Muscle of leg (tissue), 11 donors: Measurements from ENCODE around the gene ZNHIT2. TPM values are rescaled to one million over a fixed set of nuclear protein-coding genes. Genes with fewer than 3 reads are reported as not detected.
A peak's percentile ranks its signal among the peaks of the same experiment; 100 is the strongest.

Experiments used
- DNase-seq: peaks from one replicate; pipeline ENCODE4 v3.0.0; 2013
- H3K27ac ChIP-seq: one replicate; pipeline ENCODE4 v1.5.1; 2013; ENCODE audit warnings: mild to moderate bottlenecking, low read length, control low read depth
- H3K27me3 ChIP-seq: one replicate; pipeline ENCODE4 v1.6.1; 2013; ENCODE audit warnings: low read length; ENCODE audit not compliant: control insufficient read depth, insufficient read depth
- H3K36me3 ChIP-seq: one replicate; pipeline ENCODE4 v1.6.1; 2013; ENCODE audit warnings: low read length; ENCODE audit not compliant: control insufficient read depth, insufficient read depth
- H3K4me1 ChIP-seq: one replicate; pipeline ENCODE4 v1.6.1; 2013; ENCODE audit warnings: low read length; ENCODE audit not compliant: control insufficient read depth, insufficient read depth
- H3K4me3 ChIP-seq: one replicate; pipeline ENCODE4 v1.5.1; 2013; ENCODE audit warnings: low read length, control low read depth
- H3K9me3 ChIP-seq: replicated peaks from 2 replicates; pipeline ENCODE4 v1.6.1; 2013; ENCODE audit warnings: low read depth, low read length; ENCODE audit not compliant: control insufficient read depth
- WGBS: methylation state at CpG from one replicate; pipeline ENCODE4 v1.1.5; 2013; ENCODE audit warnings: missing lambda C conversion rate; ENCODE audit not compliant: insufficient coverage; 5-methylcytosine and 5-hydroxymethylcytosine counted together
- polyA plus RNA-seq, 8 donors: library from polyadenylated mRNA; unstranded; fragments of 120-200 nt; gene quantifications; one replicate each; pipeline versions ENCODE4 v1.2.1 to v1.2.3, GENCODE V29; 2013; ENCODE audit warnings: inconsistent platforms in 1 of 8, low replicate concordance in 1 of 8; ENCODE audit not compliant: insufficient read length in 8 of 8, insufficient read depth in 1 of 8
- total RNA-seq: library from RNA; stranded (reverse); fragments of 120-200 nt; gene quantifications from one replicate; pipeline ENCODE4 v1.2.4, GENCODE V29; 2013

Gene ZNHIT2
- total and polyA plus RNA-seq, 9 donors, result 4.2 to 6.0 (median 4.8) TPM

DNA sequence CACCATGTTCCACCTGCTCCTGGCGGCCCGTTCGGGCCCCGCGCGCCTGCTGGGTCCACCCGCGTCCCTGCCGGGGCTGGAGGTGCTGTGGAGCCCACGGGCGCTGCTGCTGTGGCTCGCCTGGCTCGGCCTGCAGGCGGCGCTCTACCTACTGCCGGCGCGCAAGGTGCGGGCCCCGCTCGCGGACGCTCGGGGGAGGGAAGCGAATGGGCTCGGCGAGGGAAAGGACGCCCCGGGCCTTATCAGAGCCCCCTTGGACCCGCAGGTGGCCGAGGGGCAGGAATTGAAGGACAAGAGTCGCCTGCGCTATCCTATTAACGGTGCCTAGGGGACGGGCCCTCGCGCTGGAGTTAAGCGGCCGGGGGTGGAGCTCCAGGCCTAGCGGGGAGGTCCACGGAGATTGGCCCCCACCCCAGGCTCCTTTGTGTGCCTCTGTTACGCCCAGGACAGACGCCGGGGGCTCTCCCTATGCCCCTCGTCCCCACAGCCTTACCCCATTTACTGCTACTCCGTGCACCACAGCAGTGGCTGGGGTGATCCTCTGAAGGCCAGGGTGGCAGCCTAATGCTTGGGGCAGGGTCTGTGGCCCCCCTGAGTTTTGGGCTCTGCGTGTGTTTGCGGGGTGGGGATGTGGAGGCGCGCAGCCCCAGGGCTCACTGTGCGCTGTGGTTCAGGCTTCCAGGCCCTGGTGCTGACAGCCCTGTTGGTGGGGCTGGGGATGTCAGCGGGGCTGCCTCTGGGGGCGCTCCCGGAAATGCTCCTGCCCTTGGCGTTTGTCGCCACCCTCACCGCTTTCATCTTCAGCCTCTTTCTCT is 4.7 kb downstream of the ZNHIT2 start:
- Histone ChIP-seq H3K4me3 (peak overlapping the region; percentile 58), H3K27me3 (peaks cover 7% of the 10 kb centered on the region), H3K4me1 (peaks cover 42% of the 10 kb centered on the region), H3K9me3 (no peaks in the 10 kb centered on the region), H3K36me3 (peaks cover 37% of the 10 kb centered on the region), H3K27ac (peak overlapping the region; percentile 29)
- under 1% methylated on average over 49 of the region's 57 CpGs for WGBS
- DNase-seq, result no peak

DNA sequence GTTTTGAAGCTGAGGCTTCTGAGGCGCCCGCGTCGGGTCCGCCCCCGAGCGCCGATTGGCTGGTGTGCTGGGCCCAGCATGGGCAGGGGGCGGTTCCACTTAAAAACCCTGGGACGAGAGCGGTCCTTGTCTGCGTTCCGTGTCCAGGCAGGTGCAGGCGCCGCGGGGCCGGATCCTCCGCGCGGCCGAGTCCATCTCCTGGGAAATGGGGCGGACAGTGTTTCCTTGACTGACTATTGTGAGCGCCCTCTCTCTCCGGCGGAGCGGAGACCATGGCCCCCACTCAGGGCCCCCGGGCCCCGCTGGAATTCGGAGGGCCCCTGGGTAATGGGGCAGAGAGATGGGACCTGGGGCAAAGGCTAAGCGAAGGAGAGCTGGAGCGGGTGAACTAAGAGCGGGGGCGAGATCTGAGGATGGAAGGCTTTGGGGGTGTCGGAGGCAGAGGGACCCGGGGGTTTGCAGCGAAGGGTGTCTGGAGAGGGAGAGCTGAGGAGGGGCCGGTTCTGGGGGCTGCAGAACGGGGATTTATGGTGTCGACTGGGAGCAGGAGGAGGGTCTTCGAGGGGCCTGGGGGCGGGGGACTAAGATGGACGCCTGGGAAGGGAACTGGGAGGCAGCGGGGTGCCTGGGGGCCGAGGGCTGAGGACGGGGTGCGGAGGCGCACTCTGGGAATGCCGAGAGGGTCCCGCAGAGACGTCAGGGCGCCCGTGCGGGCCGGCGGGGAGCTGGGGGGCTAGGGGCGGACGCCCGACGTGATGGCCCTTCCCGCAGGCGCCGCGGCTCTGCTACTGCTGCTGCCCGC is 5.6 kb downstream of the ZNHIT2 start, which contains the start of gene TM7SF2:
TSS of gene TM7SF2 (plus strand) at position 129 of the 802 bp plus-strand sequence. CDS start at position 273, 144 bp downstream.
- peak within 1 kb of the TSS; percentile 58 for H3K4me3 ChIP-seq
- peaks cover 42% of the 10 kb centered on the region for H3K4me1 ChIP-seq
- peak; percentile 96 for DNase-seq
- H3K27me3 ChIP-seq, result peaks cover 7% of the 10 kb centered on the region
- WGBS, result 1% methylated on average over 60 of the region's 64 CpGs
- H3K36me3 ChIP-seq, result peaks cover 41% of the 10 kb centered on the region
- H3K9me3 ChIP-seq, result no peaks in the 10 kb centered on the region
- H3K27ac ChIP-seq, result peak within 1 kb of the TSS; percentile 62

DNA sequence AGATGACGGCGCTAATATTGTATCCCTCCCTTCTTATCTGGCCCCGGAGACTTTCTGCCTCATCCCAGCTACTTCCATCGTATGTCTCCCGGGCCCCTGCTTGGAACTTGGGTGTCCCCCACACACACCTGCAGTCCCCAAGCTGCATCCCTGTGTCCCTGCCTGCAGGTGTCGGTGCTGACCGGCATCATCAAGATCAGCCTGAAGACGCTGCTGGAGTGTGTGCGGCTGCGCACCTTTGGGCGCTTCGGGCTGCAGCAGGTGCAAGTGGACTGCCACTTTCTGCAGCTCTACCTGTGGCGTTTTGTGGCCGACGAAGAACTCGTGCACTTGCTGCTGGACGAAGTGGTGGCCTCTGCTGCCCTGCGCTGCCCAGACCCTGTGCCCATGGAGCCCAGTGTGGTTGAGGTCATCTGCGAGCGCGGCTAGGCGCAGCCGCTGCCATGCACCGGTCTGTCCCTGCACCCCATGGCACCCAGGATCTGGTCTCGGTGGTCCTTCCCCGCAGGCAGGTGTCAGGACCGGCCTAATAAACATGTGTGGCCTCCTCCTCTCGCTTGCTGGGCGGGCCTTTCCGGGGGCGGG is 6.2 kb downstream of the ZNHIT2 start:
- WGBS, result 61% methylated on average over 31 of the region's 31 CpGs
- peaks cover 35% of the 10 kb centered on the region for H3K4me1 ChIP-seq
- no peak overlapping the region for H3K27ac ChIP-seq
- H3K36me3 ChIP-seq, result peaks cover 42% of the 10 kb centered on the region
- no peak for DNase-seq
- H3K27me3 ChIP-seq, result peaks cover 7% of the 10 kb centered on the region
- H3K4me3 ChIP-seq, result no peak overlapping the region
- H3K9me3 ChIP-seq, result no peaks in the 10 kb centered on the region

DNA sequence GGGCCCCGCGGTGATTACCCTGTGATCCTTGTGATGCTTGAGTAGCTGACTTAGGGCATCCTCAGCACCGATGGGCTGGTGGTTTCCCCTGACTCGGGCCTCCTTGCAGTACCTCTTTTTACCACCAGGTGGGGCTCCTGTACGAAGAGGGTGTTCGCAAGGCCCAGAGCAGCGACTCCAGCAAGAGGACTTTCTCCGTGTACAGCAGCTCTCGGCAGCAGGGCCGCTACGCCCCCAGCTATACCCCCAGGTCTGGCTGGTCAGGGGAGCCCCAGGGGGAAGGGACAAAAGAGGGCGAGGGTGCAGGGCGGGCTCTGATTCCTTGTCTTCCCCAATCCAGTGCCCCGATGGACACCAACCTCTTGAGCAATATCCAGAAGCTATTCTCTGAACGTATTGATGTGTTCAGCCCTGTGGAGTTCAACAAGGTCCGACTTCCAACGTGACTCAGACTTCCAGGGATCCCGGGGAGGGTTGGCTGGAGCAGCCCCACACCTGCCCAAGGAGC is 7.1 kb downstream of the ZNHIT2 start:
- H3K9me3 ChIP-seq, result no peaks in the 10 kb centered on the region
- H3K4me3 ChIP-seq, result no peak overlapping the region
- WGBS, result 19% methylated on average over 8 of the region's 18 CpGs
- H3K36me3 ChIP-seq, result peaks cover 37% of the 10 kb centered on the region
- peak; percentile 88 for DNase-seq
- H3K27ac ChIP-seq, result no peak overlapping the region
- peaks cover 7% of the 10 kb centered on the region for H3K27me3 ChIP-seq
- H3K4me1 ChIP-seq, result peaks cover 30% of the 10 kb centered on the region

- Histone ChIP-seq H3K4me1 (peaks cover 30% of the 10 kb centered on the region), H3K36me3 (peaks cover 32% of the 10 kb centered on the region), H3K4me3 (no peak overlapping the region), H3K27ac (no peak overlapping the region), H3K9me3 (no peaks in the 10 kb centered on the region), H3K27me3 (peaks cover 7% of the 10 kb centered on the region)
- DNase-seq, result no peak
- WGBS, result 87% methylated on average over 33 of the region's 36 CpGs
Measured at GRCh38 chr11:65109231-65110198, 8.0 kb downstream of the ZNHIT2 start.

DNA sequence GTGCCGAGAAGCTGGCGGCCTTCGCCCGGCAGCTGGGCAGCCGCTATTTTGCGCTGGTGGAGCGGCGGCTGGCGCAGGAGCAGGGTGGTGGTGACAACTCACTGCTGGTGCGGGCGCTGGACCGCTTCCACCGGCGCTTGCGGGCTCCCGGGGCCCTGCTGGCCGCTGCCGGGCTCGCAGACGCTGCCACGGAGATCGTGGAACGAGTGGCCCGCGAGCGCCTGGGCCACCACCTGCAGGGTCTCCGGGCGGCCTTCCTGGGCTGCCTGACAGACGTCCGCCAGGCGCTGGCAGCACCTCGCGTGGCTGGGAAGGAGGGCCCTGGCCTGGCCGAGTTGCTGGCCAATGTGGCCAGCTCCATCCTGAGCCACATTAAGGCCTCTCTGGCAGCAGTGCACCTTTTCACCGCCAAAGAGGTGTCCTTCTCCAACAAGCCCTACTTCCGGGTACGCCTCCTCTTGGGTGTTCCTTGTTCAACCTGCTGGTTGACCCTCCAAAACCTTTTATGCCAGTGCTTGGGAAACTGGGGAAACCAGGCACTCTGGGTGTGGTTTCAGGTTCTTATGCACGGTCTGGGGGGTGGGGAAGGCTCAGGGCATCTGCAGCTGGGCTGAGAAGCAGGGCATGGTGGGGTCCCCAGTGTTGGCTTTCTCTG is 8.9 kb downstream of the ZNHIT2 start:
- Histone ChIP-seq H3K27ac (no peak overlapping the region), H3K9me3 (no peaks in the 10 kb centered on the region), H3K27me3 (peaks cover 7% of the 10 kb centered on the region), H3K4me3 (no peak overlapping the region), H3K4me1 (peaks cover 27% of the 10 kb centered on the region), H3K36me3 (peaks cover 32% of the 10 kb centered on the region)
- no peak for DNase-seq
- WGBS, result 91% methylated on average over 38 of the region's 38 CpGs

- Histone ChIP-seq H3K36me3 (peaks cover 33% of the 10 kb centered on the region), H3K4me3 (no peak overlapping the region), H3K27me3 (peaks cover 4% of the 10 kb centered on the region), H3K4me1 (peaks cover 20% of the 10 kb centered on the region), H3K27ac (no peak overlapping the region), H3K9me3 (no peaks in the 10 kb centered on the region)
- 93% methylated on average over 52 of the region's 52 CpGs for WGBS
- DNase-seq, result no peak
Measured at GRCh38 chr11:65107751-65108468, 9.6 kb downstream of the ZNHIT2 start.

DNA sequence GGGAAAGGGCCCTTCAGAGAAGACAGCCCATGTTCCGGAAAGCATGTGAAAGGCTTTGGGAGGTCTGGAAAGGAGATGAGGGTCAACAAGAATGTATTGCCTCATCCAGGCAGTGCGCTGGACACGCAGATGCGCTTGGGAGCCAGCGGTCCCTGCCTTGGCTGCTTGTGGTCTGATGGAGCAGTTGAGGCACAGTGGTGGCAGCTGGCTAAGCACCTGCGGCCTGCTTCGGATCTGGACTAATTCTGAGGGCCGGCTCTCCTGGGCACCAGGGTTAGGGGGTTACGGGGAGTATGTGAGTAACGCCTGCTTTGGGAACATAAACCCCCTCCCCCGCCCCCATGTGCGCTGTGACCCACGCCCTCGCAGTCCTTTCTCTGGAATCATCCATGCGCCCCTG is 10.4 kb downstream of the ZNHIT2 start:
- no peak for DNase-seq
- Histone ChIP-seq H3K4me1 (peaks cover 13% of the 10 kb centered on the region), H3K27ac (no peak overlapping the region), H3K27me3 (no peaks in the 10 kb centered on the region), H3K36me3 (peaks cover 42% of the 10 kb centered on the region), H3K4me3 (no peak overlapping the region), H3K9me3 (no peaks in the 10 kb centered on the region)
- 92% methylated on average over 9 of the region's 15 CpGs for WGBS
